Parathyroid adenoma (tissue), 2 donors: ENCODE measurements around the gene AHNAK2.

Experiments used
- H2AFZ ChIP-seq: fragments of 300-600 bp; sonication (generic); one replicate; pipeline ENCODE4 v1.7.0; 2017; ENCODE audit warnings: antibody characterized with exemption, mild to moderate bottlenecking
- H3K27ac ChIP-seq: fragments of 300-600 bp; sonication (generic); one replicate; pipeline ENCODE4 v1.7.0; 2017
- H3K27me3 ChIP-seq: fragments of 300-600 bp; sonication (generic); one replicate; pipeline ENCODE4 v1.7.0; 2017; ENCODE audit warnings: low read length; ENCODE audit not compliant: control insufficient read depth, insufficient read depth
- H3K36me3 ChIP-seq: fragments of 300-600 bp; sonication (generic); one replicate; pipeline ENCODE4 v1.7.0; 2017; ENCODE audit warnings: low read length; ENCODE audit not compliant: control insufficient read depth, insufficient read depth
- H3K4me1 ChIP-seq: fragments of 300-600 bp; sonication (generic); one replicate; pipeline ENCODE4 v1.7.0; 2017; ENCODE audit warnings: control low read depth
- H3K4me2 ChIP-seq: fragments of 300-600 bp; sonication (generic); one replicate; pipeline ENCODE4 v1.7.0; 2017; ENCODE audit warnings: low read length
- H3K4me3 ChIP-seq: fragments of 300-600 bp; sonication (generic); one replicate; pipeline ENCODE4 v1.7.0; 2017; ENCODE audit warnings: low read depth, low read length
- H3K79me2 ChIP-seq: fragments of 300-600 bp; sonication (generic); one replicate; pipeline ENCODE4 v1.7.0; 2017; ENCODE audit warnings: control low read depth
- H3K9ac ChIP-seq: fragments of 300-600 bp; sonication (generic); one replicate; pipeline ENCODE4 v1.7.0; 2017; ENCODE audit warnings: mild to moderate bottlenecking
- H3K9me3 ChIP-seq: fragments of 300-600 bp; sonication (generic); one replicate; pipeline ENCODE4 v1.7.0; 2017; ENCODE audit warnings: low read length; ENCODE audit not compliant: control insufficient read depth
- CTCF ChIP-seq: fragments of 300-600 bp; sonication (generic); IDR thresholded peaks from one replicate; pipeline ENCODE4 v1.7.0; 2017; ENCODE audit warnings: antibody characterized with exemption, mild to moderate bottlenecking
- donor health status: primary hyperparathyroidism.

AHNAK2 gene

GRCh38 chr14:104993808-104994591 is 15.8 kb upstream of the AHNAK2 start:
- Histone ChIP-seq H3K27ac (no peak overlapping the region), H3K36me3 (no peaks in the 10 kb centered on the region), H3K9me3 (no peaks in the 10 kb centered on the region), H2AFZ (no peak overlapping the region), H3K79me2 (no peaks in the 10 kb centered on the region), H3K27me3 (no peaks in the 10 kb centered on the region), H3K4me2 (no peak overlapping the region), H3K4me3 (no peak overlapping the region), H3K9ac (no peak overlapping the region), H3K4me1 (no peaks in the 10 kb centered on the region)
- no peak for TF ChIP-seq CTCF

- Histone ChIP-seq H3K9ac (no peak overlapping the region), H3K36me3 (no peaks in the 10 kb centered on the region)
Observed at GRCh38 chr14:104993306-104993705, 15.1 kb upstream of the AHNAK2 start.

GRCh38 chr14:104992501-104992900 is 14.3 kb upstream of the AHNAK2 start:
- no peak for TF ChIP-seq CTCF
- Histone ChIP-seq H3K36me3 (no peaks in the 10 kb centered on the region), H3K4me2 (no peak overlapping the region)

More at GRCh38 chr14:104993306-104993705, 15.1 kb upstream of the AHNAK2 start:
- Histone ChIP-seq H3K4me2 (no peak overlapping the region), H3K27me3 (no peaks in the 10 kb centered on the region), H3K9me3 (no peaks in the 10 kb centered on the region), H2AFZ (no peak overlapping the region), H3K4me1 (no peaks in the 10 kb centered on the region), H3K79me2 (no peaks in the 10 kb centered on the region), H3K4me3 (no peak overlapping the region), H3K27ac (no peak overlapping the region)
- TF ChIP-seq CTCF, result no peak

GRCh38 chr14:104991896-104992230 is 13.7 kb upstream of the AHNAK2 start:
- Histone ChIP-seq H3K27ac (no peak overlapping the region), H3K36me3 (no peaks in the 10 kb centered on the region), H3K4me1 (peaks cover 3% of the 10 kb centered on the region), H3K4me3 (no peak overlapping the region), H3K4me2 (no peak overlapping the region), H3K9me3 (no peaks in the 10 kb centered on the region), H2AFZ (no peak overlapping the region), H3K27me3 (no peaks in the 10 kb centered on the region), H3K79me2 (no peaks in the 10 kb centered on the region), H3K9ac (no peak overlapping the region)
- TF ChIP-seq CTCF, result no peak

More at GRCh38 chr14:104992501-104992900, 14.3 kb upstream of the AHNAK2 start:
- Histone ChIP-seq H3K4me3 (no peak overlapping the region), H2AFZ (no peak overlapping the region), H3K9me3 (no peaks in the 10 kb centered on the region), H3K27me3 (no peaks in the 10 kb centered on the region), H3K4me1 (no peaks in the 10 kb centered on the region), H3K79me2 (no peaks in the 10 kb centered on the region), H3K27ac (no peak overlapping the region), H3K9ac (no peak overlapping the region)

- TF ChIP-seq CTCF, result no peak
- no peak overlapping the region for H2AFZ ChIP-seq
- H3K27me3 ChIP-seq, result no peaks in the 10 kb centered on the region
- no peaks in the 10 kb centered on the region for H3K79me2 ChIP-seq
- no peaks in the 10 kb centered on the region for H3K36me3 ChIP-seq
- no peaks in the 10 kb centered on the region for H3K9me3 ChIP-seq
- H3K9ac ChIP-seq, result no peak overlapping the region
- no peak overlapping the region for H3K4me2 ChIP-seq
- peaks cover 6% of the 10 kb centered on the region for H3K4me1 ChIP-seq
- H3K4me3 ChIP-seq, result no peak overlapping the region
- H3K27ac ChIP-seq, result no peak overlapping the region
Observed at GRCh38 chr14:104989951-104990303, 11.8 kb upstream of the AHNAK2 start.
